WI38 (cell line): ENCODE data around the gene ADM5.

Experiments used
- H3K4me3 ChIP-seq: 2 replicates; pipeline ENCODE4 v1.5.1; 2011; ENCODE audit warnings: low read depth, mild to moderate bottlenecking, control low read depth, low read length
- CTCF ChIP-seq: IDR thresholded peaks from 2 replicates; pipeline ENCODE4 v1.5.1; 2012; ENCODE audit warnings: low read depth, mild to moderate bottlenecking, control low read depth, low read length

Gene ADM5

GRCh38 chr19:49669516-49669915, 19.9 kb upstream of the ADM5 start:
- TF ChIP-seq CTCF: no peak
- no peak overlapping the region for H3K4me3 ChIP-seq

- TF ChIP-seq CTCF: peak; percentile 71
- H3K4me3 ChIP-seq: no peak overlapping the region
Measured at GRCh38 chr19:49672131-49672919, 17.1 kb upstream of the ADM5 start.

- no peak for TF ChIP-seq CTCF
- H3K4me3 ChIP-seq: peak overlapping the region; percentile 51
Measured at GRCh38 chr19:49676136-49676783, 13.1 kb upstream of the ADM5 start.

- no peak for TF ChIP-seq CTCF
- peak overlapping the region; percentile 100 for H3K4me3 ChIP-seq
Measured at GRCh38 chr19:49676784-49677230, 12.6 kb upstream of the ADM5 start.

GRCh38 chr19:49677231-49677900, 12.0 kb upstream of the ADM5 start, which contains the start of gene PRMT1:
PRMT1 (plus strand) TSS chr19:49677271; CDS start chr19:49677281, 10 bp downstream.
- no peak for TF ChIP-seq CTCF
- H3K4me3 ChIP-seq: peak within 1 kb of the TSS; percentile 100

- H3K4me3 ChIP-seq: peak overlapping the region; percentile 100
- peak; percentile 61 for TF ChIP-seq CTCF
Measured at GRCh38 chr19:49677901-49678674, 11.3 kb upstream of the ADM5 start.
